GM23338 (cell line): ENCODE data around the gene QDPR.

Experiments
- CREB1 ChIP-seq: fragments of 250-450 bp; sonication (Bioruptor Pico); IDR thresholded peaks from 2 replicates; pipeline ENCODE4 v1.5.0; 2020; ENCODE audit warnings: low read depth, mild to moderate bottlenecking, moderate library complexity
- CTCF ChIP-seq, 2 experiments: fragments of 200-600 bp in 1 of 2; sonication (generic) in 1 of 2; conservative IDR thresholded peaks; 2 replicates each; pipeline versions ENCODE4 v1.5.1 to v1.6.1; 2016 to 2017; ENCODE audit warnings: antibody characterized with exemption in 2 of 2, low read depth in 2 of 2, mild to moderate bottlenecking in 2 of 2, moderate library complexity in 1 of 2
- ETS1 ChIP-seq: IDR thresholded peaks from 2 replicates; pipeline ENCODE4 v1.6.1; 2016; ENCODE audit warnings: antibody characterized with exemption
- EZH2 ChIP-seq: fragments of 200-600 bp; sonication (generic); IDR thresholded peaks from one replicate; pipeline ENCODE4 v1.8.0; 2017; ENCODE audit warnings: antibody characterized with exemption, mild to moderate bottlenecking, low read depth; ENCODE audit not compliant: unreplicated experiment
- EZH2phosphoT487 ChIP-seq: fragments of 200-600 bp; sonication (generic); IDR thresholded peaks from one replicate; pipeline ENCODE4 v1.8.1; 2018; ENCODE audit warnings: antibody characterized with exemption; ENCODE audit not compliant: unreplicated experiment
- JUNB ChIP-seq: IDR thresholded peaks from one replicate; pipeline ENCODE4 v1.6.1; 2016; ENCODE audit warnings: antibody characterized with exemption; ENCODE audit not compliant: unreplicated experiment
- POLR2AphosphoS5 ChIP-seq: IDR thresholded peaks from 2 replicates; pipeline ENCODE4 v1.6.1; 2016; ENCODE audit warnings: antibody characterized with exemption, low read depth
- REST ChIP-seq: IDR thresholded peaks from one replicate; pipeline ENCODE4 v1.6.1; 2018; ENCODE audit warnings: antibody characterized with exemption; ENCODE audit not compliant: unreplicated experiment
- STAT1 ChIP-seq: IDR thresholded peaks from one replicate; pipeline ENCODE4 v1.6.1; 2016; ENCODE audit warnings: antibody characterized with exemption; ENCODE audit not compliant: unreplicated experiment
- ZNF114 ChIP-seq: fragments of 250-450 bp; sonication (Bioruptor Pico); IDR thresholded peaks from 2 replicates; pipeline ENCODE4 v1.5.0; 2020; ENCODE audit warnings: mild to moderate bottlenecking, moderate library complexity
- ZNF331 ChIP-seq: fragments of 250-450 bp; sonication (Bioruptor Pico); IDR thresholded peaks from 2 replicates; pipeline ENCODE4 v1.5.0; 2020; ENCODE audit warnings: low read depth, mild to moderate bottlenecking, moderate library complexity

GRCh38 chr4:17545374-17546140 lies 33.7 kb upstream of the QDPR start:
- TF ChIP-seq EZH2 (no peak), CTCF (conservative IDR thresholded peaks at IDR 0.05; ENCODE audit: low read depth in 2 of 2) (no peak), EZH2phosphoT487 (no peak), REST (no peak), POLR2AphosphoS5 (no peak), ETS1 (no peak), JUNB (no peak), CREB1 (CRISPR knock-in tag) (no peak), STAT1 (no peak), ZNF331 (CRISPR knock-in tag) (no peak), ZNF114 (CRISPR knock-in tag) (no peak)
